GM23248 (cell line): ENCODE results near the gene SYP. TPM values are rescaled to one million over a fixed set of nuclear protein-coding genes. Genes with fewer than 3 reads are reported as not detected.

Experiments
- DNase-seq: peaks from one replicate; pipeline ENCODE4 v3.0.0-alpha.2; 2015
- H2AFZ ChIP-seq: fragments of 200-600 bp; sonication (generic); 2 replicates; pipeline ENCODE4 v1.6.1; 2016; ENCODE audit warnings: antibody characterized with exemption
- H3F3A ChIP-seq: fragments of 200-600 bp; sonication (generic); 2 replicates; pipeline ENCODE4 v1.6.1; 2016; ENCODE audit warnings: mild to moderate bottlenecking, antibody characterized with exemption, mixed run types; ENCODE audit not compliant: insufficient read depth
- H3K27ac ChIP-seq: fragments of 200-600 bp; sonication (generic); 2 replicates; pipeline ENCODE4 v1.5.1; 2016; ENCODE audit warnings: mild to moderate bottlenecking
- H3K27me3 ChIP-seq: fragments of 200-600 bp; sonication (generic); replicated peaks from 2 replicates; pipeline ENCODE4 v1.6.1; 2016; ENCODE audit warnings: mild to moderate bottlenecking; ENCODE audit not compliant: insufficient read depth
- H3K36me3 ChIP-seq: fragments of 200-600 bp; sonication (generic); 2 replicates; pipeline ENCODE4 v1.6.1; 2016; ENCODE audit warnings: low read depth, mild to moderate bottlenecking
- H3K4me1 ChIP-seq: fragments of 200-600 bp; sonication (generic); 2 replicates; pipeline ENCODE4 v1.6.1; 2016; ENCODE audit warnings: mild to moderate bottlenecking; ENCODE audit not compliant: insufficient read depth
- H3K4me2 ChIP-seq: fragments of 200-600 bp; sonication (generic); one replicate; pipeline ENCODE4 v1.6.1; 2016; ENCODE audit warnings: mild to moderate bottlenecking; ENCODE audit not compliant: unreplicated experiment
- H3K4me3 ChIP-seq: fragments of 200-600 bp; sonication (generic); 2 replicates; pipeline ENCODE4 v1.5.1; 2016; ENCODE audit warnings: mild to moderate bottlenecking
- H3K79me2 ChIP-seq: fragments of 200-600 bp; sonication (generic); 2 replicates; pipeline ENCODE4 v1.6.1; 2016; ENCODE audit warnings: mild to moderate bottlenecking; ENCODE audit not compliant: insufficient read depth
- H3K9ac ChIP-seq: fragments of 200-600 bp; sonication (generic); 2 replicates; pipeline ENCODE4 v1.6.1; 2016; ENCODE audit warnings: mild to moderate bottlenecking
- H3K9me2 ChIP-seq: fragments of 200-600 bp; sonication (generic); 2 replicates; pipeline ENCODE4 v1.6.1; 2016; ENCODE audit warnings: mixed run types, mild to moderate bottlenecking, moderate library complexity; ENCODE audit not compliant: insufficient read depth
- H3K9me3 ChIP-seq: fragments of 200-600 bp; sonication (generic); one replicate; pipeline ENCODE4 v1.6.1; 2017; ENCODE audit warnings: low read depth
- H4K20me1 ChIP-seq: fragments of 200-600 bp; sonication (generic); 2 replicates; pipeline ENCODE4 v1.6.0; 2016; ENCODE audit not compliant: insufficient read depth
- EZH2 ChIP-seq: fragments of 200-600 bp; sonication (generic); IDR thresholded peaks from 2 replicates; pipeline ENCODE4 v1.6.1; 2018; ENCODE audit warnings: antibody characterized with exemption, mild to moderate bottlenecking; ENCODE audit not compliant: insufficient read depth, poor library complexity, severe bottlenecking
- EZH2phosphoT487 ChIP-seq: fragments of 200-600 bp; sonication (generic); IDR thresholded peaks from 2 replicates; pipeline ENCODE4 v1.6.1; 2018; ENCODE audit warnings: antibody characterized with exemption, moderate library complexity, mild to moderate bottlenecking, low read depth; ENCODE audit not compliant: insufficient read depth
- WGBS, 2 experiments: methylation state at CpG; one replicate each; pipeline ENCODE4 v1.1.6; 2015 to 2017; ENCODE audit warnings: low lambda C conversion rate in 2 of 2, low coverage in 1 of 2; ENCODE audit errors: missing lambda C conversion rate in 2 of 2; 5-methylcytosine and 5-hydroxymethylcytosine counted together
- in situ Hi-C: fragments of 300-500 bp; cut with MboI; formaldehyde crosslinking; loops from 2 replicates; pipeline ENCODE4 v1.15.0; 2020
- polyA plus RNA-seq: library from polyadenylated mRNA; unstranded; fragments of >200 nt; fragmentation: Nextera tagmentation; extraction: Ambion mirVana; gene quantifications from 2 replicates; pipeline ENCODE4 v1.2.1, GENCODE V29; 2016
- total RNA-seq: library from RNA; depleted of rRNA; stranded (reverse); fragments of >200 nt; shearing (Covaris generic); gene quantifications from 2 replicates; pipeline ENCODE4 v1.2.3, GENCODE V29; 2014

Gene SYP
- total and polyA plus RNA-seq, 2 experiments from 2014 or later, result 0.23 to 0.54 TPM

- Histone ChIP-seq H3K27ac (no peak overlapping the region), H3K36me3 (no peaks in the 10 kb centered on the region), H4K20me1 (no peaks in the 10 kb centered on the region), H3K9me2 (no peaks in the 10 kb centered on the region), H3K9me3 (no peaks in the 10 kb centered on the region), H3K4me1 (no peaks in the 10 kb centered on the region), H3K79me2 (no peaks in the 10 kb centered on the region), H3K4me3 (no peak overlapping the region), H2AFZ (no peak overlapping the region), H3F3A (no peaks in the 10 kb centered on the region), H3K27me3 (no peaks in the 10 kb centered on the region), H3K4me2 (no peak overlapping the region), H3K9ac (no peak overlapping the region)
- in situ Hi-C loops, result no loop called here
- no peak for DNase-seq
- TF ChIP-seq EZH2phosphoT487 (no peak), EZH2 (no peak)
- WGBS, 2 experiments, result 11% methylated on average over 11 of the region's 11 CpGs; no CpG with 5 or more reads in 1 of the 2 experiments
These were observed 738 bp downstream of the SYP start for GRCh38 chrX:49199315-49199595.

- Histone ChIP-seq H3K9me2 (no peaks in the 10 kb centered on the region), H4K20me1 (no peaks in the 10 kb centered on the region), H3K9ac (no peak overlapping the region), H3K27ac (no peak overlapping the region), H2AFZ (no peak overlapping the region), H3F3A (no peaks in the 10 kb centered on the region), H3K4me3 (no peak overlapping the region), H3K4me1 (no peaks in the 10 kb centered on the region), H3K27me3 (no peaks in the 10 kb centered on the region), H3K36me3 (no peaks in the 10 kb centered on the region), H3K4me2 (no peak overlapping the region), H3K79me2 (no peaks in the 10 kb centered on the region), H3K9me3 (no peaks in the 10 kb centered on the region)
- no peak for TF ChIP-seq EZH2phosphoT487
- DNase-seq, result no peak
- in situ Hi-C loops, result no loop called here
- 0 to 9% methylated on average over 5 to 12 of the region's 12 CpGs for WGBS, 2 experiments
These were observed 1.3 kb downstream of the SYP start for GRCh38 chrX:49198540-49199314.

DNA sequence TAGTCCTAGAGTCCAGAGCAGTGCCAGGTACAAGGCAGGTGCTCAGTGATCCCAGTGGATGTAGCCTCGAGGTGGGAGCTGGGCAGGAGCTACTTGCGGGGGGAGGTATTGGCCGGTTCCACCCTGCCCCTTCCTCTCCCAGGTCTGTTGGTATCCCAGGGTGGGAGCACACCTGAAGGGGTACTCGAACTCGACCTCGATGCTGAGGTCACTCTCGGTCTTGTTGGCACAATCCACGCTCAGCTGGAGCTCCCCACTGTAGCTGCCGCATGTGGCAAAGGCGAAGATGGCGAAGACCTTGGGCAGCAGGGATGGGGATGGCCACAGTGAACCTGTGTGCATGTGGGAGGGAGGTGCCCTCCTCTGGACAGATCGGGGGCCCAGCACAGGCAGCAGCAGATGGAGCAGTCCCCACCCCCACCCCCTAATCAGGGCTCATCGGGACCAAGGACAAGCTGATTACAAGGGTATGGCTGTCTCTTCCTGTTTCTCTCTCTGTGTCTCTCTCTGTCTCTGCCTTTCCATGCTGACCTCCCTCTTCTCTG, 2.4 kb downstream of the SYP start:
- Histone ChIP-seq H4K20me1 (no peaks in the 10 kb centered on the region), H3K9ac (no peak overlapping the region), H3K9me2 (no peaks in the 10 kb centered on the region), H3K4me3 (no peak overlapping the region), H3K27ac (no peak overlapping the region), H3K27me3 (no peaks in the 10 kb centered on the region), H3F3A (no peaks in the 10 kb centered on the region), H3K9me3 (no peaks in the 10 kb centered on the region), H3K4me1 (no peaks in the 10 kb centered on the region), H3K4me2 (no peak overlapping the region), H3K79me2 (no peaks in the 10 kb centered on the region), H2AFZ (no peak overlapping the region), H3K36me3 (no peaks in the 10 kb centered on the region)
- in situ Hi-C loops, result no loop called here
- WGBS, 2 experiments, result 45 to 56% methylated on average over 8 to 9 of the region's 13 CpGs
- no peak for DNase-seq
- TF ChIP-seq EZH2 (no peak), EZH2phosphoT487 (no peak)

GRCh38 chrX:49193542-49193964, 6.4 kb downstream of the SYP start:
- Histone ChIP-seq H3K9me3 (no peaks in the 10 kb centered on the region), H3K27ac (no peak overlapping the region), H3K4me3 (no peak overlapping the region), H3K4me1 (no peaks in the 10 kb centered on the region), H2AFZ (no peak overlapping the region), H3K36me3 (no peaks in the 10 kb centered on the region), H4K20me1 (no peaks in the 10 kb centered on the region), H3K9me2 (no peaks in the 10 kb centered on the region), H3K9ac (no peak overlapping the region), H3K27me3 (no peaks in the 10 kb centered on the region), H3K4me2 (no peak overlapping the region), H3F3A (no peaks in the 10 kb centered on the region), H3K79me2 (no peaks in the 10 kb centered on the region)
- in situ Hi-C loops, result no loop called here
- TF ChIP-seq EZH2phosphoT487 (no peak), EZH2 (no peak)
- WGBS, 2 experiments, result 36 to 46% methylated on average over 2 of the region's 2 CpGs
- no peak for DNase-seq
